NCI-H1436 treated with DMSO at 0.1 percent for 48 hours (cell line): ENCODE measurements around the gene PSAP.

Experiments used
- DNase-seq: peaks from one replicate; lab custom pipeline; 2025; lab: John Stamatoyannopoulos, UW

The PSAP gene

GRCh38 chr10:71783917-71784678, 67.0 kb downstream of the PSAP start:
- DNase-seq, result no peak

GRCh38 chr10:71782917-71783490, 68.0 kb downstream of the PSAP start:
- DNase-seq, result no peak

- no peak for DNase-seq
Observed at GRCh38 chr10:71782221-71782916, 68.7 kb downstream of the PSAP start.

GRCh38 chr10:71780719-71781118, 70.3 kb downstream of the PSAP start:
- no peak for DNase-seq

- no peak for DNase-seq
Observed at GRCh38 chr10:71780156-71780555, 70.9 kb downstream of the PSAP start.

- no peak for DNase-seq
Observed at GRCh38 chr10:71779641-71780040, 71.4 kb downstream of the PSAP start.

- no peak for DNase-seq
Observed at GRCh38 chr10:71778071-71778825, 72.8 kb downstream of the PSAP start.

- DNase-seq, result no peak
Observed at GRCh38 chr10:71777213-71777985, 73.7 kb downstream of the PSAP start.

GRCh38 chr10:71776481-71776925, 74.5 kb downstream of the PSAP start:
- no peak for DNase-seq

GRCh38 chr10:71774916-71775702, 75.9 kb downstream of the PSAP start:
- no peak for DNase-seq

GRCh38 chr10:71773221-71773971, 77.7 kb downstream of the PSAP start, which contains the start of gene VSIR:
TSS of gene VSIR (minus strand) at chr10:71773520. CDS start at chr10:71773439, 81 bp downstream.
- DNase-seq, result no peak

- no peak for DNase-seq
Observed at GRCh38 chr10:71772832-71773220, 78.2 kb downstream of the PSAP start.

GRCh38 chr10:71771821-71772617, 79.0 kb downstream of the PSAP start:
- DNase-seq, result no peak

GRCh38 chr10:71771204-71771603, 79.8 kb downstream of the PSAP start:
- no peak for DNase-seq

- no peak for DNase-seq
Observed at GRCh38 chr10:71770789-71771188, 80.3 kb downstream of the PSAP start.

GRCh38 chr10:71770255-71770654, 80.8 kb downstream of the PSAP start:
- no peak for DNase-seq

- DNase-seq, result no peak
Observed at GRCh38 chr10:71769279-71769823, 81.7 kb downstream of the PSAP start.

GRCh38 chr10:71767420-71768035, 83.5 kb downstream of the PSAP start:
- no peak for DNase-seq
